Right renal pelvis (tissue), 4 donors: Measurements from ENCODE around the gene CEACAM18. TPM values are rescaled to one million over a fixed set of nuclear protein-coding genes. Genes with fewer than 3 reads are reported as not detected.
A peak's percentile ranks its signal among the peaks of the same experiment; 100 is the strongest.
"Not testable (repeated sequence)": the region's sequence is repeated elsewhere in the genome, so short reads cannot be mapped to it uniquely, and the experiment has no call there.

Experiments used
- DNase-seq, 4 donors: peaks; one replicate each; pipeline ENCODE4 v3.0.0-alpha.2; 2013; ENCODE audit warnings: low read depth in 4 of 4, low spot score in 3 of 4, missing footprints in 1 of 4
- polyA plus RNA-seq, 4 donors: library from polyadenylated mRNA; unstranded; fragments of 120-200 nt; gene quantifications; one replicate each; pipeline ENCODE4 v1.2.1, GENCODE V29; 2013; ENCODE audit not compliant: insufficient read length in 4 of 4

CEACAM18 gene
- polyA plus RNA-seq, 4 donors, result not detected

DNA sequence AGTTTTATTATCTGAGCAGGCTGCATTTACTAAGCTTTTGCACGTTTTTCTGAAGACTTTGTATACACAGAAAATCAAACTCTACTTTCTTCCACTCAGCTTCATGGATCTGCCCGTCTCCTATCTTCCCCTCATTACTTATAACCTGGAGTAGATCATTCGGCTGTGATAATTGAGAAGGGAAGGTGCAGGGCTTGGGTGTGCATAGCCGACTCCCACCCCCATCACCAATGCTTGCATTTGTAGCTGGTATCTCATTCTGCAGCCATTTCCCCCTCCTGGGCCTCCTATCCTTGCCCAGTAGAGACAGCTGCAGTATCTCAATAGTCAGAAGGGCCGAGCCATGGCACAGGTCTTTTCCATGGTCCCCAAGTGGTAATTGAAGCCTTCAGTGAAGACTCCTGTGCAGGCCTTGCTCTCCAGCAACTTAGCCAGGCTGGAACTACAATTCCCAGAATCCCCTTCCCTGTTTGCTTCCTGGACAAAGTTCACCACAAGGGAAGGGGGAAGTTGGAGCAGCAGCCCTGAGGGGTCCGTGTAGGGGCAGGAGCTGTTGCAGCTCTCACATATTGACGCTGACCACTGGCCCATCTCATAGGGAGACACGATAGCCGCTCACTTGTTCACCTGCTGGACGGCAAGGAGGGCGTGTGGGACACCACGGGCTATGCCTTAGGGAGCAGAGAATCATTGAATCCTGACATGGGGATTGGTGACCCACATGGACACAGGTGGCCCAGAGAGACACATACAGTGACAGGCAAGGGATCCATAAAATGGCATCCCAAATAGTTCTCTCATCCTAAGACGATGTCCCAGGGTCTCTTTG is 18.0 kb upstream of the CEACAM18 start:
- no peak for DNase-seq

DNA sequence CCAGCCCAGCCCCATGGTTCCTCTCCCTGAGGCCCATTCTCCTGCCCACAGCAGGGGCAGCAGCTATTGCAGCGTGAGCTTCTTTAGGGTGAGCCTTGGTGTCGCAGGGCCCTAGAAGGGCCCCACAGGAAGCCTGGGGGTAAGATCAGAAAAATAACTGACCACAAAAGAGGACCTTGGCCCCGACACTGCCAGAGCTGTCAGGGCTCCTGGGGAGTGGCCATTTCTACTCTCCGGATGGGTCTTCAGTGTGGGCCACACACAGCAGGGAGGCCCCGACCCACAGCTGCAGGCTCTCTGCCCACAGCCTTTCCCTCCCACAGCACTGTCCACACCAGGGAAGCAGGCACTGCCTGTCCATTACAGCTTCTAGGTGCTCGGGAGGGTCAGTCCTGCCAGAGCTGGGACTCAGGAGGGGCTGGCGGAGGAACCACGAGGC is 16.6 kb upstream of the CEACAM18 start:
- DNase-seq, result no peak

DNA sequence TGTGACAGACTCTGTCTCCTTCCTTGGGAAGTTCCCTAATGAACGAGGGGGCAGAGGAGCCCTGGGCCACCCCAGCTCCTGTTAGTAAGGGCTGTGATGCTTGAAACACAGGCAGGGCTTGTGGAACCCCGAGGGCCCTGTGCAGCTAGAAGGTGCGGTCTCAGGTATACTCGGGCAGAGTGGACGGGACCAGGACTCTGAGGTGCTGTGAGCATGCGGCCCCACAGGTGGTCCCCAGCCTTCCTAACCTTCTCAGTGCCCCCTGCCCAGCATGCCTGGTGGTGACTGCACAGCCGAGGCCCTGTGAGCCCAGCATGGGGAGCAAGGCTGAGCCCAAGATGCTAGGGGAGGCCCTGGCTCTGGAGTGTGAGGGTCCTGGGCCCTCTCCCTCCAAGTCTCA is 16.1 kb upstream of the CEACAM18 start:
- no peak for DNase-seq

DNA sequence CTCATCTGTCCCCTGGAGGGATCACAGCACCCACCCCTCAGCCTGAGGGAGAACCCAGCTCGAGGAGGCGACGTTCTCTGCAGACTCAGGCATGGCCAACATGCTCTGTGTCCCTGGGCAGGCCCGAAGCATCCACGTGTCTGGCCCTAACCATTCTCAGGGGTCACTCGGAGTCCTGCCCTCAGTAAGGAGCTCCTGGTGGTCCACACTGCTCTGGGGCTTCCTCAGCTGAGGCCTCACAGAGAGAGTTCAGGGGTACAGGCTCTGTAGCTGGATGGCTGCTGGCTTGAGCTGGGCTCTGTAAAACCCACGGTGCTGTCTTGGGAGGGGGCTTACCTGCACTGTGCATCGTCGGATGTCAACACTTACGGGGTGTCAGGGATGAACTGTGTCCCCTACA is 15.7 kb upstream of the CEACAM18 start:
- no peak for DNase-seq

DNA sequence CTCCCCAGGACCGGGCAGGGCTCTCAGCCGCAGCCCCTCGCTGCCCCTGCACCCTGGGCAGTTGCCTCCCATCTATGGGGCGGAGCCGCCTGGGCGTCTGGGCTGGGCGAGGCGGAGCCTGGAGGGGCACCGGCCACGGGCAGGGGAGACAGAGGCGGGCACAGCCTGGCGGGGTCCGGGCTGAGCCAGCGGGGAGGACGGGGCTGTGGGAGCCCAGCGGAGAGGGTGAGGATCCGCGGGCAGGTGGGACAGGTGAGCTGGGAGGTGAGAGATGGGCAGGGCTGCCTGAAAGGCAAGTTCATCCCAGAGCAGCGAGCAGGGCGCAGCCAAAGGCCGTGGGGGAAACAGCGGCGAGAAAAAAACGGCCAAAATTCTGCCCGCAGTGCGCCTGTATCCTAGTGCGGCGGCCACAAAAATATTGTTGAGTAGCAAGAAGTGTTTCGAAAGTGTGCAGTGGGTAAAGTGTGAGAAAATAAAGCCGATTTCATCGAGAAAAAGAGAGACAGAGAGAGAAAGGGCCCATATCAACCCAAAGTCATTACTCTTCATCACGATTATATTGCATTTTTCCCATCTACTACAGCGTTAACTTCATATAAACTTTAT is 14.3 kb upstream of the CEACAM18 start:
- not testable (repeated sequence) for DNase-seq

DNA sequence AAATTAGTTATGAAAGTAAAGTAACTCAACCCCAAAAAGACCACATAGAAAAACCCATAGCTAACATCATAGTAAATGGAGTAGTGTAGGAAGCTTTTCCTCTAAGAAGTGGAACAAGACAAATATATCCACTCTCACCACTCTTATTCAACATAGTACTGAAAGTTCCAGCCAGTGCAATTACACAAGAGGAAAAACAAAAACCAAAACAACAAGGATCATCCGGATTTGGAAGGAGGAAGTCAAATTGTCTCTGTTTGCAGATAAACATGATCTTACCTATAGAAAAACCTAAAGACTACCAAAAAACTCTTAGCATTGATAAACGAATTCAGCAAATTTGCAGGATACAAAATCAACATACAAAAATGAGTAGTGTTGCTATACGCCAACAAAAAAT is 11.6 kb upstream of the CEACAM18 start:
- DNase-seq, result no peak

DNA sequence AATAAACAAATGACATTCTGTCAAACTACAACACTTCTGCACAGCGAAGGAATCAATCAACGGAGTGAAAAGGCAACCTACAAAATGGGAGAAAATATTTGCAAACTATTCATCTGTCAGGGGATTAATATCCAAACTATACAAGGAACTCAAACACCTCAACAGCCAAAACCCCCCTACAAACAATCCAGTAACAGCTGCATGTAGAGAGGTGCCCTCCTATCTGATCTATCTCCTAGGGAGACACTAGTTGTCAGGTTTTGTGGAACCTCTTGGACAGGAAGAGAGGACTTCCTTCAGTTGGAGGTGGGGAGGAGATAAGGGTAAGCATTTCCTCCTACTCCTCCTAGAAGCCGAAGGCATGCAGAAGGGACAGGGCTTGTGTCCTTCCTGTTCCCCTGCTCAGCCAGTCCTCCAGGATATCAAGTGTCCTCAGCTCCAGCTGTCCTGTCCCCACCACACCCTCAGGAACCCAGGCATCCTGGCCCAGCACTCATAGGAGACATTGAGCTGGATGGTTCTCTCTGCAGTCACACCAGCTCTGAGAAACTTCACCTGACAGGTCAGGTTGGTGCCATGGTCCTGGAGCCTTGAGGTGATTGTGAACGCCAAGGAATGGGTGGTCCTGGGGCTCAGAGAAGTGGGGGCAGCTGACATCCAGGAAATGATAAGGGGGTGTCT is 10.3 kb upstream of the CEACAM18 start:
- DNase-seq, result no peak

DNA sequence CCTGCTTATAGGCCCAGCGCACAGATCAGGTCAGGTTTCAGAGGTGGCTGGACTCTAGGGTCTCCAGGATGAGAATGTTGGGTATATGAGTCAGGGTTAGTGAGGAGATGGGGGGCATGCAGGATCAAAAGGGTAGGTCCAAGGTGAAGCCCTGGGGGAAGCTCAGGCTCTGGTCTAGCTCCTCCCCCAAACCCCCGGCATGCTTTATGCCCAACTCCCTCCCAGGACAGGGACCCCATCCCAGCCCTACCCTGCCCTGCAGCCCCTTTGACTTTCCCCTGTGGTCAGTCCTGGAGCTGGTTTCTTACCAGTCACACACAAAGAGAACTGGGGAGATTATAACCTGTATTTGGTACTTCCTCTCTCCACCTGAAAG is 9.8 kb upstream of the CEACAM18 start:
- DNase-seq, result no peak

DNA sequence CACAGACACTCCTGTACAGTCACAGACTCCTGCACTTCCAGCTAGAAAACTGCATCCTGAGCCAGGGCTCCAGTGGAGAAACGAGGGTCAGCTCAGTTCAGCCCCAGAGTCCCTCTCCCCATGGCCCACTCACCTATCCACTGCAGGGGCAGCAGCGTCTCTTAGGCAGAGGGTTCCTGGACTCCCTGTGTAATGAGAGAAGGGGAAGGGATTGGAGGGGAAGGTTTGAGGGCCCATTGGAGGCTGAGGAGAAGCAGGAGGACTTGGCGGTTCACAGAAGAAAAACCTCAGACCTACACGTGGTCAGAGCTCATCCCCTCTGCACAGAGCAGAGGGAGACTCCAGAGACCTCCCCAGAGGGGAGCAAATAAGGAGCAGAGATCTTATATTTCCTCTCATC is 9.2 kb upstream of the CEACAM18 start:
- no peak for DNase-seq

DNA sequence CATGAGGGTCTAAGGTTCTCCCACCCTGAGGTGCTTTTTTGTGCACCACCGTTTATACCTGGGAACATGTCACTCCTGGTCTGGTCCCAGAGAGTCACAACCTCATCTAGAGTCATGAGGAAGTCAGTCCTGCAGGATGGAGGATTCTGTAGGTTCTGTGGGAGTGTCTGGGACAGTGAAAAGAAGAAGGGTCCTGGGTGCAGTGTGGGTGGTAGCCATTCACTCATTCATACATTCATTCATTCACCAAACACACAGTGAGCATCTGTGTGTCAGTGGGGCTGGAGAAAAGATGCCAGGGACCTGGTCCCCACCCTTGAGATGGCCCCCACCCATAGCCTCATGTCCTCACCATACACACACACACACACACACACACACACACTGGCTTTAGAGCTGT is 8.7 kb upstream of the CEACAM18 start:
- no peak for DNase-seq

DNA sequence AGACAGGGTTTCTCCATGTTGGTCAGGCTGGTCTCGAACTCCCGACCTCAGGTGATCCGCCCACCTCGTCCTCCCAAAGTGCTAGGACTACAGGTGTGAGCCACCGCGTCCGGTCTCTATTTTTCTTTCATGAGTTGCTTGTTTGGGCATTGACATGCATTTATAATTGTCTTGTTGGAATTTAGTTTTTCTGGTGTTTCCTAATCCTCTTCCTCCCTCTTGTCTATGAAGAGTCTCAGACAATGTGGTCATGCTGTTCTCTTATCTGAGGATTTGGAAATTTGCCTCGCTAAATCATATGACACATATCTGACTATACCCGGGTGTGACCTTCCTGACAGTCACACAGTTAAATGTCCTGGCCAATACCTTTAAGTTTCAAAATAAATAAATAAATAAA is 7.4 kb upstream of the CEACAM18 start:
- DNase-seq, result no peak

DNA sequence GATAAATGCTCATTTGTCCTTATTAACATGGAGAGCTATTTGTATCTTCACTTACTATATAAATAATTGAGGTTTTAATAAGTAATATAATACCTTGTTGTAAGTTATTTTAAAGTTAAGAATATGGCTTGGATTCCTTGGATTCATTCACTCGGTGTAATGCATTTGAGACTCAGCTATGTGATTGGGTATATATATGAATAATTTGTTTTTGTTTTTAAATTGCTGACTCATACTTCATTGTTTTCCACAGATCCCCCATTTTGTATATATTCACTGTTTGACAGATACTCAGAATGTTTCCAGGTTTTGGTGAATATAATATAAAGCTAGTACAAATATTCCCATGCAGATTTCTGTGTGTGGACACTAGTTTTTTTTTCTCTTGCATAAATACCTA is 6.8 kb upstream of the CEACAM18 start:
- DNase-seq, result no peak

DNA sequence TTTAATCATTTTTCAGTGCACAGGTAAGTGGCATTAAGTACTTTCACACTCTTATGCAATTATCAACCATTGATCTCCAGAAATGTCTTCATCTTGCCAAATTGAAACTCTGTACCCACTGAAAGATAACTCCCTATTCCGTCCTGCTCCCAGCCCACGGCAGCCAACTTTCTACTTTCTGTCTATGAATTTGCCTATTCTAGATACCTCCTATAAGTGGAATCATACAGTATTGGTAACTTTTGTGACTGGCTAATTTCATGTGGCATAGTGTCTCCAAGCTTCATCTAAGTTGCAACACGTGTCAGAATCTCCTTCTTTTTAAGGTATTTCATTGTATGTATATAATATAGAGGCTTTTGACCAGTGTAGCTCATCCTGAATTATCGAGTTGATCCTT is 5.7 kb upstream of the CEACAM18 start:
- no peak for DNase-seq

DNA sequence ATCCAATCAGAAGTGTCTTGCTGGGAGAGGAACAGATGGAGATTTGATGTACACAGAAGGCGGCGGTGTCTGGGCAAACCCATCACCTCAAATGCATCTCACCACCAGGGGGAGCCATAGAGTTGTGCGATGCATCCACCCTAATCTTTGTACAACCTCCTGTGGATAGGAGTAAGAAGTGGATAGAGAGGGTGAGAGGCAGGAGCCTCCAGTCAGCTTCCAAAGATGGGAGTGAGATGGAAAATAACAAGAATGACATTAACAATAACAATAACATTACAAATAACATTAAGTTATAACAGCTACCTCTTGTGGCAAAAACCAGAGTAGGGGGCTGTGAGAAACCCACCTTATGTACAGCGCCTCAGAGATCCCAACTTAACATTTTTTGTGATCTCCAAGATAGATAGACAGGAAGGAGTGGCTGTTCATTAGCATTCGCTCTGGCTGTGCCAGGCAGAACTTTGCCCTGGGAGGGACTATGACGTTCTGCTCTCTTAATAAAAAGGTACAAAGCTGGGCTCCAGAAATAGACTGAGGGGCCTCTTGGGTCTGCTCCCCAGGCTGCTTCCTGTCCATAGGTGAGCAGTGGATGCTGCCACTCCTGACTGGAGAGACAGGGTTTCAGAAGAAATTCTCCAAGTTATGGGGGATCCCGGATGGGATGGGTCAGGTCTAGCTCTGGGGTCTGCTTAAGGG is 5.2 kb upstream of the CEACAM18 start:
- peak; percentile 20 to 49 (median 25) for DNase-seq

DNA sequence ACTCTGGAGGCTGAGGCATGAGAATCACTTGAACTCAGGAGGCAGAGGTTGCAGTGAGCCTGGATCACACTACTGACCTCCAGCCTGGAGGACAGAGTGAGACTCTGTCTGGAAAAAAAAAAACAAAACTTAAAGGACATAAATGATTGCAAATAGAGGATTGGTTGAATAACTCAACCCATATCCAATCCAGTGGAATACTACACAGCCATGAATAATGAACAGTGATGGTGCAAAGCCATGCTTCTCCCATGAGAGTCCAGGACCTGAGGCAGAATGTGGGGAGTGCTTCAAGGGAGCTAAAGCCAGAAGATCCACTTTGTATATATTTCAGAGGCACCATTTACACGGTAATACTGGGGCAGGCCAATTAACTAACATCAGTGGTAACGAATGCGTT is 2.2 kb upstream of the CEACAM18 start:
- no peak for DNase-seq

DNA sequence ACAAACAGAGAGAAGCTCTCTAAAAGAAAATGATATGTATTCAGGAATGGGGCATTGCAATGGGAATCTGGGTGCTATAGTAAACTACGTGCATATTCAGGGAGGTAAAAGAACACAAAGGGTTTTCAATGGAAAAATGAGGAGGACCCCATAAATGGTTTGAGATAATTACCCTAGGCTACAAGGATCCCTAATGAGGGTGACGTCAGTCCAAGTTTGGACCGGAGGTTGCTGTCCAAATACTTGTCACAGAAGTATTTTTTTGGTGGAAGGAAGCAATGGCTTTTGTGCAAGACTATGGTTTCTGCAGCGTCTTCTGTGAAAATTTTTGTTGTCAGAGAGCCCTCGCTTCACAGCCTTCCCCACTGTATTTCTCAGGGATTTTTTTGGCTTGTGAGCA is 995 bp upstream of the CEACAM18 start:
- no peak for DNase-seq

DNA sequence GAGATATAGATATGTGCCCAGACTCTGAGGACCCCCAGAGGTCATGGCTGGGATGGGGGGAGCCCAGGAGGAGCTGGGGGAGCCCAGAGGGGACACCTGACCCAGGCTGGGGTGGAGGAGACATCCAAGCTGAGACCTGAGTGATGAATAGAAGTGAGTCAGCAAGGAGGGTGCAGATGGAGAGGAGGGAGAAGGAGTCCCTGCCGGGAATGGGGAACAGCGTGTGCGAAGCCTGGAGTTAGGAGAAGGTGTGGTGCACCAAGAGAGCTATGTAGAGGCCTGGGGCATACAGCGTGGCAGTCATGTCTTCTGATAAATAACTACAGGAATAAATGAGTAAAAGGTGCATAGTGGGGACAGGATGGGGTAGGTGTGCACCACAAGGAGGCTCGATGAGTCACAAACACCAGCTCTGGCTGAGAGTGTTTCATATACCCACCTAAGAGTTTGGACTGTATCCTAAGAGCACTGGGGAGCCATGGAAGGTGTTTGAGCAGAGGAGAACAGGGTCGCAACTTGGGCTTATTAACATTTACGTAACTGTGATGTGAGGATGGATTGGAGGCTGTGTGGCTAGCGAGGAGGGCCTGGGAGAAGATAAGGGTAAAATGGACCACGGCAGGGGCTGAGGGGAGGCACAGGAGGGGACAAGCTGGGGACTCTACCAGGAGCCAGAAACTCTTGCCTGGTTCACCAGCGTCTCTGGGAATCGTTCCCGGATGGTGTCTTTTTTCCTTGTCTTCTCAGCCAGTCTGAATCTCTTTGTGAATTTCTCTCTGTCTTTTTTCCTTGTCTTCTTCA is 1.4 kb downstream of the CEACAM18 start:
- no peak for DNase-seq

DNA sequence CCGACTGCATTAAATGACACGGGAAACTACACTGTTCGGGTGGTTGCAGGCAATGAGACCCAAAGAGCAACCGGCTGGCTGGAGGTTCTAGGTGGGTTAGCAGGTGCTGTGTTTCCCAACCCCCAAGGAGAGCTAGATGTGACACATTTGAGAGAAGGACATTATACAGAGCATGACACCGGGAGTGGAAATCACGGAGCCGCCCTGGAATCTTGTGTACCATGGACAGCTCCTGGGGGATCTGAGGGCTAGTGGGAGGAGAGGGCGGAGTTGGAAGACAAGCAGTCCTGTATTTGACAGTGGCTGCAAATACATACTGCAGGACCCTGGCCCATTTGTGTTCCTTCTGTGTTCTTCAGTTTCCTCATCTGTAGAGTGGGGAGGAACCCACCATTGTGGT is 2.3 kb downstream of the CEACAM18 start:
- peak; percentile 29 to 44 (median 36) for DNase-seq

DNA sequence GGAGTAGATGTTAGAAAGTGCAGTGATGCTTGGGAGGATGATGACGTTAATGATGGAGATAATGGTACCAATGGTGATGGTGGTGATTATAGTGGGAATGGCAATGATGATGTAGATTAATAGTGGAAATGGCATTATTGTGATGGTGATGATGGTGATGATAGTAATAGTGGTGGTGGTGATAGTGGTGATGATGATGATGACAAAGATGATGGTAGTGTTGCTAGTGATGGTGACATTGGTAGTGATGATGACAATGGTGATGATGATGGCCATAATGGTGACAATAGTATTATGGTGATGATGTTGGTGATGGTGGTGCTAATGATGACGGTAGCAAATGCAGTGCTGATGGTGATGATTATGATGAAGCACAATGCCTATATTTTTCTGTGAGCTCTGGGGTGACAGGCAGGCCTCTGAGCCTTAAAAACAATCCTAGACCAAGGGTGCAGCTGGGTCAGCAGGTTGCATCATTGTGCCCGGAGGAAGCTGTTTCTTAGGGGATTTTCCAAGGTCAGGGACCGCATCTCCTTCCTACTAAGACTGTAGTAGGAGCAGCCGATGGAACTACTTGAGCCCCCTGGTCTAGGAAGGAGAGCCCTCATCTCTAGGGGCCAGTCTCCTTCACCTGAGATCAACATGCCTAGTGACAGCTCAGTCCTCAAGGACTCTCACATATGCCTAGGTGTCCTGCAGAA is 7.8 kb downstream of the CEACAM18 start:
- DNase-seq, result no peak

DNA sequence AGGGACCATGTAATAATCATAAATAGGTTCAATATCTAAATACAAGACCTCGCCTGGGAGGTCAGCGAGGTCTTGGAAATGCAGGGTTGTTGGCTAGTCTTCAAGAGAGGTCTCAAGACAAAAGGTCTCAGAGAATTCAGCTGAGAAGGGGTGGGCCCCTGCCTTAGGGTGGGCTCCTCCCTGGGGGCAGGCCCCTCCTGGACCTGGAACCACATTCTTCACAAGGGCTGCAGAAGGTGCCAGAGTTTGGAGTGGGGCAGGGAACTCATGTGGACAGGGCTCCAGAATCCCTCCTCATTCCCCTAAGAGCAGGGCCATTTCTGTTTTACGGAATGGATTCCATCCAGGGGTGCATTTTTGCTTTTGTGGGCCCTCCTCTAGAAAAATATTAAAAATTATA is 10.2 kb downstream of the CEACAM18 start:
- no peak for DNase-seq
